Measurements from ENCODE around the gene ABCC4. TPM values are rescaled to one million over a fixed set of nuclear protein-coding genes. Genes with fewer than 3 reads are reported as not detected.
A peak's percentile ranks its signal among the peaks of the same experiment; 100 is the strongest.
"Not testable (repeated sequence)": the region's sequence is repeated elsewhere in the genome, so short reads cannot be mapped to it uniquely, and the experiment has no call there.

The ABCC4 gene
- total RNA-seq, 1 donor from 2014 or later = 14.7 TPM

DNA sequence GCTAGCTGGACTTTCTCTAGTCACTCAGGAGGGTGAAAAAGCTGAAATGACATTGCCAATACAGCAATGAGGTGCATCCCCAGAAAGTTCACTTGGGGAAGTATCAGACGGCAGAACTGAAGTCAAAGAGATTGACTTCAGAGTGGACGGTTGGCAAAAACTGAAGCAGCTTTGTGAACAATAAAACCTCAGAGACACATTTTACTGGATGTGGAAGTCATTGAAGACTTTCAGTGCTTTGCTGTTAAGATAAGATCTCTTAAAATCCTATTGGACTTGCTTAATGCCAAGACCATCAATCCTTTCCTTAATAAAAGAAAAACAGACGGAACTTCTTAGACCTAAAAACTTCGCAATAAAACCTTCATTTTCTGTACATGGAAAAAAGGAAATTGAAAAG is 103.7 kb downstream of the ABCC4 start:
- DNase-seq (ENCODE audit: low spot score) = peak; percentile 37

DNA sequence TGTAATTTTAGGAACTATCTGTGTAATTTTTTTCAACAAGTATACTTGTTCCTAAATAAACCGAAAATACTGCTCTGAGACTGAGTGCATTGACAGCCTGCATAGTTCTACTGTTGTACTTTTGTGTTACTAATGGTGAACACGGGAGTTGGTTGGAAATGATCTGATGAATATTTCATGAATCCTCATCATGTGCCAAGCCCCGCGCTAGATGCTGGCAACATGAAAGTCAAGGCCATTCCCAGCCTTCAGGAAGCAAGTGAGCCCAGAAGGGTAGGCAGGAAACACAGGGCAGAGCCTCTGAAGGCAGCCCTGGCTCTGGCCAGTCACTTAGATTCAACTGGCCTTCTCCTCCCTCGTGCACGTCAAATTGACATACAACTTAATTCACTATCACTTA is 106.1 kb downstream of the ABCC4 start:
- DNase-seq (ENCODE audit: low spot score) = no peak

GRCh38 chr13:95193509-95194230 is 107.6 kb downstream of the ABCC4 start:
- no peak for DNase-seq (ENCODE audit: low spot score)

GRCh38 chr13:95192998-95193397 is 108.3 kb downstream of the ABCC4 start:
- no peak for DNase-seq (ENCODE audit: low spot score)

- DNase-seq (ENCODE audit: low spot score) = not testable (repeated sequence)
These were observed 108.7 kb downstream of the ABCC4 start for GRCh38 chr13:95192564-95192945.

DNA sequence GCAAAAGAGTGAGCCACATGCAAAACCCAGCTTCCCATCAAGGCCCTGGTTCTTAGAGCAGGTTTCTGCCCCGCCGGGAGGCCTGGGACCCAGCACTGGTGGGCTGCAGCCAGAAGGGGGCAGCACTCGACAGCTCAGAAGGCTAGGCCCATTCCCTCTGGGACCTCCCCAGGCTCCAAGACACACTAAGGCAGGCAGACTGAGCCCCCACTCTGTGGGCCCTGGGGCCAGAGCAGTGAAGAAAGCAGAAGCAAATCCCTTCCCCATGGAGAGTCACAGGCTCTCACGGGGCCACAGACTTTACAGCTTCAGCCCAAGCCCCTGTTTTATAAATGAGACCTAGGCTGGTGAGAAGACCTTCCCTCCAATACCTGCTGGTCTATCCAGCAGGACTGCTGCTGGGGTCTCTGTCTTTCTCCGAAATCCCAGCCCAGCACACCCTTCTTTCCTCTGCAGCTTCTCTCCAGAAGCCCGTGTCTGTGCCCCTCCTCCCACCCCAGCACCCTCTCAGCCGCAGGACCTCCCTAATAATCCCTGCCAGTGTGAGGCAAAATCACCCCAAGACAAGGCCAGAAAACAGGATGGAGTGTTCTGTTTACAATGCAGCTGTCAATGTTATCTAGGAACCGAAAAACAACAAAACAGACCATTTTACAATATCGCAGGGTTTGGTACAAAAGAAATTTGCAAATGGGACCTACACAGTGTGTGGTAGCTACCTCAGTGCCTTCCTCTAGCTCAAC is 109.3 kb downstream of the ABCC4 start:
- DNase-seq (ENCODE audit: low spot score) = peak; percentile 72

DNA sequence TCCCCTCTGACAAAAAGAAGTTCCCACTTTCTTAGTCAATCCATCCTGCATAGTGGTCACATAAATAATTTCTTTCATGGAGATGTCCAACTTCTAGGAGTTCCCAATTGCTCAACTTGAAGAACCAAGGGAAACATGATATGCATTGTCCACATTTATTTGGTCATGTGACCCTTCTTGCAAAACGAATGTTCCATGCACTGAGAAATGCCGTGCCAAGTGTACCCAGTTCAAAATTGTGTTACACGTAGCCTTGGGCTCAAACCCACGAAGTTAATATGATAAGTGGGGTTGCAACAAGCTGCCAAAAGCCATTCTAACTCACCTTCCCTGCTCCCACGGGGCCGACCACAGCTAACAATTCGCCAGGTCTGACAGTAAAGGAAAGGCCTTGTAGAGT is 113.1 kb downstream of the ABCC4 start:
- no peak for DNase-seq (ENCODE audit: low spot score)

DNA sequence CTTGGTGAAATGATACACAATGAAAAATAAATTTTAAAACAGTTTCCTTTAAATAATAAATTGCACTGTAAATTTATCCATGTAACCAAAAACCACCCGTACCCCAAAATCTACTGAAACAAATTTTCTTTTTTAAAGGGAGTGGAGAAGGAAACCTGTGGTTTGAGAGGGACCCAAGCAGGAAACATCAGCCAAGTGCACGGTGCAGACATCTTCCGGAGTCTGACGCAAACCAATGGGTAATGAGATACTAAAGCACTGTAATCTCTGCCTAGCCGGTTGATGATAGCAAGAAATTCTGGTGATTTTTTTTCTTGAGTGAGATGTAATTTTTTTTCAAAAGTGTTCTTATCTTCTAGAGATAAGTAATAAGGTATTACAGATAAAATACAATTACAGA is 115.4 kb downstream of the ABCC4 start:
- no peak for DNase-seq (ENCODE audit: low spot score)

DNA sequence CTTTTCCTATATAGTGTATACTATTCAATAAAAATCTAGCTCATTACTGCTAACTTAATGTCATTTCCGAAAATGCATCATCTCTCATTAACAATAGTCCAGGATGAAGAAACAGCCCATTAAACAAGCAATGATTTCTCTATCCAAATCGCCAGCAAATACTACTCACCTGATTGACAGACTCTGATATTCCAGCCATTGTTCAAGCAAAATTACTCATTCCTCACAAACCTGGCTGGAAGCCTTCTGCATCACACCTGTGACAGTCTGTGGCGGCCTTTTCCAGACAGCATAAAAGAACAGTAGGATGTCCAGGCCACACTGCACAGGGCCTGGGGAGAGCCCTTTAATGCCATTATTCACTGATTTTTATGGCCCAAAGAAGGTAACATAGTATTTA is 115.9 kb downstream of the ABCC4 start:
- no peak for DNase-seq (ENCODE audit: low spot score)

GRCh38 chr13:95184317-95184716 is 116.9 kb downstream of the ABCC4 start:
- DNase-seq (ENCODE audit: low spot score) = no peak

- no peak for DNase-seq (ENCODE audit: low spot score)
These were observed 118.5 kb downstream of the ABCC4 start for GRCh38 chr13:95182570-95183265.

DNA sequence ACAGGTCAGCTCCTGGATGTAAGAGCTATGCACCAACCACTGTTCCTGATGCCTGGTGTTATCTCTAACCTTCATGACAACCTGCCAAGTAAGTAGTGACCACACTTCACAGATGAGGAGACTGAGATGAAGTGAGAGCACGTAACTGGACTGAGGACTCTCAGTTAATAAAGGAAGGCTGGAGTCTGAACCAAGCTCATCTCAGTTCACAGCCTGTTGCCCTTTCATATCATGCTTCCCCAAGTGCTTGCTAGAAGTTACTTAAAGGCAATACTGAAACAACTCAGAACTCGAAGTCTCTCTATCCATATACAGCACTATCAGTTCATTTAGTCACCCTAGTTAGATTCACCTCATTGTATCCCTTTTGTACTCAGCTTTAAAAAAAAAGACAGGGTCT is 119.7 kb downstream of the ABCC4 start:
- DNase-seq (ENCODE audit: low spot score) = no peak

DNA sequence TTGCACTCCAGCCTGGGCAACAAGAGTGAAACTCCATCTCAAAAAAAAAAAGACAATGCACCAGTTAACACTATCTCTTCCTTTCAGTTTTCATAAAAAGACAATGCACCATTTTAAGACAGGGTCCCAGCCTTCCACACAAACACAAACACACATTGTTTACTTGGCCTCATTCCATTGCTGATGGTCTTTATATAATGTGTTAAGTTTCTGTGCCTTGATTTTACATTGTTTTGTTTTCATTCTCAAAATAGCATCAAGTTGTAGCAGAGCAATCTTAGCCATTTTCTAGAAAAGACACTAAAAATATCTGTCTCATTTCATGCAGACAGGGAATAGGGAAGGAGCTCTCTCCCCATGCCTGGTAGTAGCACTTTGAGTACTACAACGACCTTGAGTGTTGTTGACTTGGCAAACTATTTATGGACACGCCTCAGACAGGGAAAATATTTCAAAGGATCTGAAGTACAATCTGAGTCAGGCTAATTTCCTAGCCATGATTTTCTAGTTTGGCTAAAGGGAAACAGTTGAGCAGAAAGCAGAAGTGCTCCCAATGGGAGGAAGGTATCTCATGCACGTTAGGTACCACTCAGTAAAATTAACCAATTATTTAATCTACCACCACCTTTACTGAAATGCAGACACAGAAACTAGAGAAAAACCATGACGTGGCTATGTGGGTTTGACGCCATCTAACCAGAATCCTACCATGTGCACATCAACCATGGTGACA is 120.6 kb downstream of the ABCC4 start:
- peak; percentile 27 for DNase-seq (ENCODE audit: low spot score)

GRCh38 chr13:95176611-95177259 is 124.5 kb downstream of the ABCC4 start:
- DNase-seq (ENCODE audit: low spot score) = peak; percentile 49

DNA sequence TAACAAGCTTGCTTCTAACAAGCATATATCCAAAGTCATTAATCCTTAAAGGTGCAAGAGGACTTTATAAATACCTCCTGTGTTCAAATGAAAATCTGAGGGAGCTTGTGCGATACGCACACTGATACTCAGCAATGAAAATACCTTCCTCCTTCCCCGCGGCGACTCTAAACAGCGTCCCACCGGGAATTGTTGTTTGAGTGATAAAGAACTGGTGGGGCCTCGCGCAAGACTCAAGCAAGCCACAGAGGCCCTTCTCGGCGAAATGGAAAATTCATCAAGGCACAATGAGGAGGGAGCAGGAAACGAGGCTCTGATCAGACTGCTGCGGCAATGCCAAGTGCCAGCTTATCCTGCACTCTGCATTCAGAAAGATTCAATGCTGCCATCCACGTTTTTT is 126.7 kb downstream of the ABCC4 start:
- DNase-seq (ENCODE audit: low spot score) = no peak

DNA sequence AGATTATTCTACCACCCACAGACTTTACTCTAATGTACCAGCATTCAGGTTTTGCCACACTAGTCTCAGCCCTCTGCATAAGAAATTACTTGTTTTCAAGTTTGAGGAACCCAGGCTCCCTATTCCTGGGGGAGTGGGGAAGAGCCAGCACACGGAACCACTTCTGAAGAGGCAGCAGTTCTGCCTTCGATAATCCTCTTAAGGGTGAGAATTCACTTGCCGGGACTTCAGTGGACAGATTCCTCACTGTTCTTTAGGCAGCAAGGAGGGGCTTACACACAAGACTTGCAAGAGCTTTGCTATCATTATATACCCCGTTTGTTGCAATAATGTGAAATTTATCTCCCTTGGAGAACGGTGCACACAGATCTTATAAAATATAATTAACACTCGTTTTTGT is 133.1 kb downstream of the ABCC4 start:
- no peak for DNase-seq (ENCODE audit: low spot score)

GRCh38 chr13:95167003-95167402 is 134.2 kb downstream of the ABCC4 start:
- DNase-seq (ENCODE audit: low spot score) = not testable (repeated sequence)

GRCh38 chr13:95164830-95165229 is 136.4 kb downstream of the ABCC4 start:
- no peak for DNase-seq (ENCODE audit: low spot score)

- no peak for DNase-seq (ENCODE audit: low spot score)
These were observed 140.9 kb downstream of the ABCC4 start for GRCh38 chr13:95160112-95160906.

GRCh38 chr13:95159458-95159857 is 141.8 kb downstream of the ABCC4 start:
- DNase-seq (ENCODE audit: low spot score) = no peak

GRCh38 chr13:95156208-95156607 is 145.0 kb downstream of the ABCC4 start:
- DNase-seq (ENCODE audit: low spot score) = peak; percentile 10
